DND-41 (cell line): ENCODE results near the gene NKD1.

ENCODE experiments used
- EZH2 ChIP-seq: IDR thresholded peaks from 3 replicates; pipeline ENCODE4 v1.6.1; 2012; ENCODE audit warnings: borderline replicate concordance, low read depth, mild to moderate bottlenecking, moderate library complexity, low read length, inconsistent platforms; ENCODE audit not compliant: severe bottlenecking
- TF ChIP-seq, protein P1 (sequence below): IDR thresholded peaks from 2 replicates; pipeline ENCODE4 v1.5.1; 2012; ENCODE audit warnings: borderline replicate concordance, low read length, moderate library complexity, mild to moderate bottlenecking; ENCODE audit not compliant: poor library complexity, severe bottlenecking; ENCODE audit errors: extremely low read depth

DNA sequence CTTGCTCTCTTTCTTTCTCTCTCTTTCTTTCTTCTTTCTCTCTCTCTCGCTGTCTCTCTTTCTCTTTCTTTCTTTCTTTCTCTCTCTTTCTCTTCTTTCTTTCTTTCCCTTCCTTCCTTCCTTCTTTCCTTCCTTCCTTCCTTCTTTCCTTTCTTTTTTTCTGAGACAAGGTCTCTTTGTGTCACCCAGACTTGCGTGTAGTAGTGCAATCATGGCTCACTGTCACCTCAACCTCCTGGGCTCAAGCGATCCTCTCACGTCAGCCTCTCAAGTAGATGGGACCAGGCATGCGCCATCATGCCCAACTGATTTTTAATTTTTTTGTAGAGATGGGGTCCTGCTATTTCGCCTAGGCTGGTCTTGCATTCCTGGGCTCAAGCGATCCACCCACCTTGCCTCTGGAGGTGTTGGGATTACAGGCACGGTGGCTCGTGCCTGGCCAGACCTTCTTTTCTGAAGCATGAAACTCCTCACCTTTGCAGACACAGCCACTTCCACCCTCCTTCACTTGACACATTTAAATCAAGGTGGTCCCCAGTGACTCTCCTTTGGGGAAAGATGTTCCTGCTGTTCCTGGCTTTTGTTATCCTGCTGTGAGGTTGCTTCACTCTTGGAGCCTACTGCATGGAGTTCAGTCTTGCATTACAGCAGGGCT lies 26.8 kb upstream of the NKD1 start:
- no peak for TF ChIP-seq EZH2
- TF ChIP-seq, protein P1, sequence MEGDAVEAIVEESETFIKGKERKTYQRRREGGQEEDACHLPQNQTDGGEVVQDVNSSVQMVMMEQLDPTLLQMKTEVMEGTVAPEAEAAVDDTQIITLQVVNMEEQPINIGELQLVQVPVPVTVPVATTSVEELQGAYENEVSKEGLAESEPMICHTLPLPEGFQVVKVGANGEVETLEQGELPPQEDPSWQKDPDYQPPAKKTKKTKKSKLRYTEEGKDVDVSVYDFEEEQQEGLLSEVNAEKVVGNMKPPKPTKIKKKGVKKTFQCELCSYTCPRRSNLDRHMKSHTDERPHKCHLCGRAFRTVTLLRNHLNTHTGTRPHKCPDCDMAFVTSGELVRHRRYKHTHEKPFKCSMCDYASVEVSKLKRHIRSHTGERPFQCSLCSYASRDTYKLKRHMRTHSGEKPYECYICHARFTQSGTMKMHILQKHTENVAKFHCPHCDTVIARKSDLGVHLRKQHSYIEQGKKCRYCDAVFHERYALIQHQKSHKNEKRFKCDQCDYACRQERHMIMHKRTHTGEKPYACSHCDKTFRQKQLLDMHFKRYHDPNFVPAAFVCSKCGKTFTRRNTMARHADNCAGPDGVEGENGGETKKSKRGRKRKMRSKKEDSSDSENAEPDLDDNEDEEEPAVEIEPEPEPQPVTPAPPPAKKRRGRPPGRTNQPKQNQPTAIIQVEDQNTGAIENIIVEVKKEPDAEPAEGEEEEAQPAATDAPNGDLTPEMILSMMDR, result no peak
